LNCaP clone FGC (cell line): Measurements from ENCODE around the gene LINGO1.

Experiments
- DNase-seq: peaks from one replicate; pipeline ENCODE4 v3.0.0-alpha.2; 2011; ENCODE audit warnings: low read depth
- H3K4me3 ChIP-seq: 2 replicates; pipeline ENCODE4 v1.5.1; 2011; ENCODE audit warnings: mild to moderate bottlenecking, low read depth, low read length, control low read depth
- CTCF ChIP-seq: IDR thresholded peaks from 2 replicates; pipeline ENCODE4 v1.5.1; 2012; ENCODE audit warnings: mild to moderate bottlenecking; ENCODE audit not compliant: control insufficient read depth, insufficient read depth; ENCODE audit errors: extremely low read depth

Gene LINGO1

GRCh38 chr15:77622209-77622933 lies 10.3 kb downstream of the LINGO1 start:
- DNase-seq = no peak
- TF ChIP-seq CTCF = no peak
- H3K4me3 ChIP-seq = no peak overlapping the region

DNA sequence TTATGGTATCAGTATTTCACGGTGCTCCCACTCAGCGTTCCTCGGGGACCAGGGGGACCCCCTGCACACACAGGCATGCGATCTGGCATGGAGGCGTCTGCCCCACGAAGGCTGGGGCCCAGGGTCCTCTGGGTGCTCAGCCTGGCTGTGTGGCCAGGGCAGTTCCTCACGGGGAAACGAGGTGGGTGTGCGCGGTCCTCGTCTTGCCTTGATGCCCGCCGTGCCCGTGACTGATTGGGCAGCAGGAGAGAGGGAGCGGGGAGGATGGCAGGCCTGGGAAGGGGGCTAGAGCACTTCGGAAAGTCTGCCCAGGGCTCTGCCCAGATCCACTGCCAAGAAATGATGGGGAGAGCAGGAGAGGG lies 10.9 kb downstream of the LINGO1 start:
- no peak overlapping the region for H3K4me3 ChIP-seq
- no peak for DNase-seq
- no peak for TF ChIP-seq CTCF

DNA sequence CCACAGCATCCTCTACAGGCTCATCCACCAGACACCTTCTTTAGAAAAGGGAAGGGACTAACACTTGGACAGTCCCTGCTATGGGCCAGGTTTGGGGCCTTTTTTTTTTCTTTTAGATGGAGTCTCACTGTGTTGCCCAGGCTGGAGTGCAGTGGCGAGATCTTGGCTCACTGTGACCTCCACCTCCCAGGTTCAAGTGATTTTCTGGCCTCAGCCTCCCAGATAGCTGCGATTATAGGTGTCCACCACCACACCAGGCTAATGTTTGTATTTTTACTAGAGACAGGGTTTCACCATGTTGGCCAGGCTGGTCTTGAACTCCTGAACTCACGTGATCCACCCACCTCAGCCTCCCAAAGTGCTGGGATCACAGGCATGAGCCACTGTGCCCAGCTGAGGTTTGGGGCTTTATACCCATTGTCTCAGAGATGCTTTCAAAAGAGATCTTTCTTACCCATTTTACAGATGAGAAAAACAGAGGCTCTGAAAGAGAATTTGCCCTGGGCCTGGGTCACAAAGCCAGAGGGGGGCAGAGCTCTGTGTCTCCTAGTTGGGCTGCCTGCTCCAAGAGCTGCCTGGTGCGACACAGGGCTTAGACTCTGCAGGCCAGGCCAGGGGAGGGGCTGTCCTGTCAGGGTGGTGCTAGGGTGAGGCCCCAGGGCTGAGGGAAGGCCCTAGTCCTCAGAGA lies 11.6 kb downstream of the LINGO1 start:
- no peak overlapping the region for H3K4me3 ChIP-seq
- no peak for DNase-seq
- TF ChIP-seq CTCF = no peak

DNA sequence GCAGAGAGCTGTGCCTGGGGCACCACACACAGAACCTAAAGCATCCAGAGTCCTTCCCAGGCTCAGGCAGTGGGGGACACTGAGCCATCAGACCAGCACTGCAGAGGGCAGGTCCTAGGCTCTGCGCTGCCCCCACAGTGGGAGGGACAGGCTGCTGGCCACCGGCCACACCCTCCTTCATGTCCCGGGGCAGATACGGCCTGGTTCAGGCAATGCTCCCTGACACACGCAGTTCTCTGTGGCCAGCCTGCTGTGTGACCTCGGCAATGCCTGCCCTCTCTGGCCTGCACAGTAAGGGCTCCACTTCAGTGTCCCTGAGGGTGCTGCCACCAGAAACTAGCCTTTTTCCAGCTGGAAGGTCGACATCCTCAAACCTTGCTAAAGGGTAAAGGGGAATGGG lies 12.4 kb downstream of the LINGO1 start:
- no peak overlapping the region for H3K4me3 ChIP-seq
- TF ChIP-seq CTCF = no peak
- DNase-seq = no peak

DNA sequence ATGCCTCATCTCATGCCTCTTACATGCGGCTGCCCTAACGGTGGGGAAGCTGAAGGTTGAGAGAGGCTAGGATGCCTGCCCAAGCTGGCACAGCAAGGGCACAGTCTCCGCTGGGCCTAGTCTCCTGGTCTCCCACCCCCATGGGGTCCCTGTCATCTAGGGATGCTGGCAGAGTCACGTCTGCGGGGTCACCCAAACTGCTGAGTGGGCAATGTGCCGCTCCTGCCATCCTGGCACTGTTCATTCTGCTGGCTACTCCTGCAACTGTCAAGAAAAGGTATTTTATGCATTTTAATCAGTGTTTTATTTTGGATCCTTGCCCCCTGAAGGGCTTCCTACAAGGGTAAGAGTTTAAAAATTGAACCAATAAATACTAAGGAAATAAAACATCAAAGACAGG lies 12.8 kb downstream of the LINGO1 start:
- DNase-seq = no peak
- no peak for TF ChIP-seq CTCF
- no peak overlapping the region for H3K4me3 ChIP-seq

- peak; percentile 49 for TF ChIP-seq CTCF
- H3K4me3 ChIP-seq = no peak overlapping the region
- no peak for DNase-seq
Measured at GRCh38 chr15:77617476-77618230, 15.1 kb downstream of the LINGO1 start.
